Upper lobe of right lung (tissue), 1 donor: ENCODE data around the gene ERP44. TPM values are rescaled to one million over a fixed set of nuclear protein-coding genes. Genes with fewer than 3 reads are reported as not detected.
"Not testable (repeated sequence)": the region's sequence is repeated elsewhere in the genome, so short reads cannot be mapped to it uniquely, and the experiment has no call there.

Experiments used
- ATAC-seq: fragments of 200-7000 bp; cut with Tn5 transposase; one replicate; pipeline ENCODE4 v1.9.1; 2020; ENCODE audit warnings: mild to moderate bottlenecking, moderate library complexity
- DNase-seq: peaks from one replicate; pipeline ENCODE4 v3.0.0-alpha.2; 2020
- H3K27ac ChIP-seq: fragments of 200-600 bp; one replicate; pipeline ENCODE4 v1.8.0; 2022
- H3K27me3 ChIP-seq: fragments of 200-600 bp; one replicate; pipeline ENCODE4 v1.8.0; 2022; ENCODE audit warnings: mild to moderate bottlenecking
- H3K36me3 ChIP-seq: fragments of 200-600 bp; one replicate; pipeline ENCODE4 v1.8.0; 2022
- H3K4me1 ChIP-seq: fragments of 200-600 bp; one replicate; pipeline ENCODE4 v1.8.0; 2022
- H3K4me3 ChIP-seq: fragments of 200-600 bp; one replicate; pipeline ENCODE4 v1.8.0; 2022; ENCODE audit warnings: mild to moderate bottlenecking
- H3K9me3 ChIP-seq: fragments of 200-600 bp; one replicate; pipeline ENCODE4 v1.8.0; 2022
- CTCF ChIP-seq: fragments of 200-600 bp; IDR thresholded peaks from one replicate; pipeline ENCODE4 v1.8.0; 2022; ENCODE audit warnings: antibody characterized with exemption
- intact Hi-C: fragments of 100-400 bp; cut with DNase I; formaldehyde crosslinking; loops from one replicate; pipeline ENCODE4 v1.11.0; 2022
- total RNA-seq: library from RNA; stranded (reverse); fragmentation: NEBNext Ultra II Directional; extraction: Animal tissue kit (Norgen Biotek cat#: 25700); gene quantifications from one replicate; pipeline ENCODE4 v1.2.1, GENCODE V29; 2021
- donor health status: DM: no; HTN: yes; CAD: no; lungs with severe emphysema.

The ERP44 gene
- total RNA-seq, 1 donor from 2014 or later: 27.0 TPM

GRCh38 chr9:100098046-100098886, 534 bp downstream of the ERP44 start:
- Histone ChIP-seq H3K9me3 (no peaks in the 10 kb centered on the region), H3K4me3 (peak overlapping the region; percentile 91), H3K27me3 (no peaks in the 10 kb centered on the region), H3K36me3 (no peaks in the 10 kb centered on the region), H3K27ac (peak overlapping the region; percentile 95), H3K4me1 (peaks cover 28% of the 10 kb centered on the region)
- ATAC-seq: peak; percentile 62
- no peak for TF ChIP-seq CTCF
- intact Hi-C loops: no loop called here
- peak; percentile 79 for DNase-seq

- ATAC-seq (no peak), DNase-seq (no peak)
- Histone ChIP-seq H3K36me3 (no peaks in the 10 kb centered on the region), H3K27ac (no peak overlapping the region), H3K27me3 (no peaks in the 10 kb centered on the region), H3K4me3 (no peak overlapping the region), H3K4me1 (peaks cover 28% of the 10 kb centered on the region), H3K9me3 (no peaks in the 10 kb centered on the region)
- intact Hi-C loops: no loop called here
- TF ChIP-seq CTCF: no peak
These were observed 2.4 kb downstream of the ERP44 start for GRCh38 chr9:100096378-100096916.

- DNase-seq, H3K4me3 ChIP-seq, H3K27me3 ChIP-seq, H3K36me3 ChIP-seq, H3K9me3 ChIP-seq, ATAC-seq, H3K27ac ChIP-seq, intact Hi-C loops: not testable (repeated sequence)
- H3K4me1 ChIP-seq: peaks cover 21% of the 10 kb centered on the region
These were observed 4.4 kb downstream of the ERP44 start for GRCh38 chr9:100094411-100094810.

- Histone ChIP-seq H3K27me3 (no peaks in the 10 kb centered on the region), H3K27ac (no peak overlapping the region), H3K4me1 (peaks cover 16% of the 10 kb centered on the region), H3K9me3 (no peaks in the 10 kb centered on the region), H3K4me3 (no peak overlapping the region), H3K36me3 (no peaks in the 10 kb centered on the region)
- no peak for TF ChIP-seq CTCF
- DNase-seq (no peak), ATAC-seq (no peak)
- intact Hi-C loops: no loop called here
These were observed 6.7 kb downstream of the ERP44 start for GRCh38 chr9:100092066-100092465.

GRCh38 chr9:100091650-100092049, 7.2 kb downstream of the ERP44 start:
- H3K27ac ChIP-seq: no peak overlapping the region
- no peak for DNase-seq
- no peak for TF ChIP-seq CTCF
- H3K4me3 ChIP-seq: no peak overlapping the region
- H3K27me3 ChIP-seq: no peaks in the 10 kb centered on the region
- intact Hi-C loops: no loop called here
- H3K36me3 ChIP-seq: no peaks in the 10 kb centered on the region
- H3K9me3 ChIP-seq: no peaks in the 10 kb centered on the region
- H3K4me1 ChIP-seq: peaks cover 12% of the 10 kb centered on the region
- ATAC-seq: no peak

- no peaks in the 10 kb centered on the region for H3K9me3 ChIP-seq
- intact Hi-C loops: no loop called here
These were observed 7.9 kb downstream of the ERP44 start for GRCh38 chr9:100090880-100091279.

More at GRCh38 chr9:100090880-100091279, 7.9 kb downstream of the ERP44 start:
- Histone ChIP-seq H3K4me1 (peaks cover 5% of the 10 kb centered on the region), H3K36me3 (no peaks in the 10 kb centered on the region), H3K4me3 (no peak overlapping the region), H3K27ac (no peak overlapping the region), H3K27me3 (no peaks in the 10 kb centered on the region)
- TF ChIP-seq CTCF: no peak
- DNase-seq (no peak), ATAC-seq (no peak)
